ENCODE data around the gene TSPAN4.
A peak's percentile ranks its signal among the peaks of the same experiment; 100 is the strongest.

DNA sequence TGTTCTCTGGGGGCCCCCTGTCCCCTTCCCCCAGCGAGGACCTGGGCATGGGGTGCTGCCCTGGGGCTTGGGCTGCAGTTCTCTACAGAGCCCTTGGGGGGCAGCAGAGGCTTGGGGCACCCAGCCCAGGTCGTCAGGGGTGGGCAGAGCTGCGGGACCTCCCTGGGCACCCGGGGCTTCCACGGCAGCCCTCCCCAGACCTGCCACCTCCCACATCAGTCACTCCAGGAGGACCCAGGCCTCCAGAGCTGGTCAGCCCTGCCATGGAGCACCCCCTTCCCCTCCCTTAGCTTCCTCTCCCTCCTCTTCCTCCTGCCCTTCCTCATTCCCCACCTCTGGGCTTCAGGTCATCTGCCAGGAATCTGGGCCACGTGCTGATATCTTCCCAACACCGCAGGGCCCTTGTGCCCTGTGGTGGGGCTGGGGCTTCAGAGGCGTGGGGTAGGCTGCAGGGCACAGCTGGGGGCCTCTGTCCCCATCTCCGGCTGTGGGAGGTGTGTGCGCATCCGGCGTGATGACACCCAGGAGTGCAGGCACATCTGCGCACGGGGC, 5.8 kb downstream of the TSPAN4 start:
- TF ChIP-seq CBX5 (IDR thresholded peaks at IDR 0.05; ENCODE audit: low read depth) (no peak), CEBPB (IDR thresholded peaks at IDR 0.05; ENCODE audit: borderline replicate concordance in 1 of 2, low read depth in 2 of 2, low read length in 2 of 2) (no peak), RAD21 (IDR thresholded peaks at IDR 0.05; ENCODE audit: insufficient read depth, low read depth, low read length) (peak; percentile 87), NR2C1 (IDR thresholded peaks at IDR 0.05) (no peak), EP300 (IDR thresholded peaks at IDR 0.05; ENCODE audit: borderline replicate concordance in 1 of 2, control insufficient read depth in 1 of 2, low read depth in 2 of 2, low read length in 2 of 2) (no peak), NFYA (IDR thresholded peaks at IDR 0.05; ENCODE audit: borderline replicate concordance, low read depth, low read length) (no peak), CHD1 (IDR thresholded peaks at IDR 0.05; ENCODE audit: low read depth, low read length) (no peak), FOS (IDR thresholded peaks at IDR 0.05; ENCODE audit: borderline replicate concordance, extremely low read depth, insufficient read length) (no peak), POLR2AphosphoS5 (IDR thresholded peaks at IDR 0.05; ENCODE audit: low read length) (no peak), PAX8 (IDR thresholded peaks at IDR 0.05) (no peak), JUND (IDR thresholded peaks at IDR 0.05; ENCODE audit: low read depth, low read length) (no peak)
- TF ChIP-seq, protein P1, sequence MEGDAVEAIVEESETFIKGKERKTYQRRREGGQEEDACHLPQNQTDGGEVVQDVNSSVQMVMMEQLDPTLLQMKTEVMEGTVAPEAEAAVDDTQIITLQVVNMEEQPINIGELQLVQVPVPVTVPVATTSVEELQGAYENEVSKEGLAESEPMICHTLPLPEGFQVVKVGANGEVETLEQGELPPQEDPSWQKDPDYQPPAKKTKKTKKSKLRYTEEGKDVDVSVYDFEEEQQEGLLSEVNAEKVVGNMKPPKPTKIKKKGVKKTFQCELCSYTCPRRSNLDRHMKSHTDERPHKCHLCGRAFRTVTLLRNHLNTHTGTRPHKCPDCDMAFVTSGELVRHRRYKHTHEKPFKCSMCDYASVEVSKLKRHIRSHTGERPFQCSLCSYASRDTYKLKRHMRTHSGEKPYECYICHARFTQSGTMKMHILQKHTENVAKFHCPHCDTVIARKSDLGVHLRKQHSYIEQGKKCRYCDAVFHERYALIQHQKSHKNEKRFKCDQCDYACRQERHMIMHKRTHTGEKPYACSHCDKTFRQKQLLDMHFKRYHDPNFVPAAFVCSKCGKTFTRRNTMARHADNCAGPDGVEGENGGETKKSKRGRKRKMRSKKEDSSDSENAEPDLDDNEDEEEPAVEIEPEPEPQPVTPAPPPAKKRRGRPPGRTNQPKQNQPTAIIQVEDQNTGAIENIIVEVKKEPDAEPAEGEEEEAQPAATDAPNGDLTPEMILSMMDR (IDR thresholded peaks at IDR 0.05 in 2 of 3, conservative IDR thresholded peaks at IDR 0.05 in 1 of 3; ENCODE audit: control insufficient read depth in 2 of 3, extremely low read depth in 1 of 3, insufficient read depth in 1 of 3, low read depth in 3 of 3, low read length in 3 of 3), result peak; percentile 80 to 98 (median 86)
- TF ChIP-seq, protein P2, sequence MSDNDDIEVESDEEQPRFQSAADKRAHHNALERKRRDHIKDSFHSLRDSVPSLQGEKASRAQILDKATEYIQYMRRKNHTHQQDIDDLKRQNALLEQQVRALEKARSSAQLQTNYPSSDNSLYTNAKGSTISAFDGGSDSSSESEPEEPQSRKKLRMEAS (IDR thresholded peaks at IDR 0.05; ENCODE audit: low read depth, low read length), result no peak
- TF ChIP-seq, protein P3, sequence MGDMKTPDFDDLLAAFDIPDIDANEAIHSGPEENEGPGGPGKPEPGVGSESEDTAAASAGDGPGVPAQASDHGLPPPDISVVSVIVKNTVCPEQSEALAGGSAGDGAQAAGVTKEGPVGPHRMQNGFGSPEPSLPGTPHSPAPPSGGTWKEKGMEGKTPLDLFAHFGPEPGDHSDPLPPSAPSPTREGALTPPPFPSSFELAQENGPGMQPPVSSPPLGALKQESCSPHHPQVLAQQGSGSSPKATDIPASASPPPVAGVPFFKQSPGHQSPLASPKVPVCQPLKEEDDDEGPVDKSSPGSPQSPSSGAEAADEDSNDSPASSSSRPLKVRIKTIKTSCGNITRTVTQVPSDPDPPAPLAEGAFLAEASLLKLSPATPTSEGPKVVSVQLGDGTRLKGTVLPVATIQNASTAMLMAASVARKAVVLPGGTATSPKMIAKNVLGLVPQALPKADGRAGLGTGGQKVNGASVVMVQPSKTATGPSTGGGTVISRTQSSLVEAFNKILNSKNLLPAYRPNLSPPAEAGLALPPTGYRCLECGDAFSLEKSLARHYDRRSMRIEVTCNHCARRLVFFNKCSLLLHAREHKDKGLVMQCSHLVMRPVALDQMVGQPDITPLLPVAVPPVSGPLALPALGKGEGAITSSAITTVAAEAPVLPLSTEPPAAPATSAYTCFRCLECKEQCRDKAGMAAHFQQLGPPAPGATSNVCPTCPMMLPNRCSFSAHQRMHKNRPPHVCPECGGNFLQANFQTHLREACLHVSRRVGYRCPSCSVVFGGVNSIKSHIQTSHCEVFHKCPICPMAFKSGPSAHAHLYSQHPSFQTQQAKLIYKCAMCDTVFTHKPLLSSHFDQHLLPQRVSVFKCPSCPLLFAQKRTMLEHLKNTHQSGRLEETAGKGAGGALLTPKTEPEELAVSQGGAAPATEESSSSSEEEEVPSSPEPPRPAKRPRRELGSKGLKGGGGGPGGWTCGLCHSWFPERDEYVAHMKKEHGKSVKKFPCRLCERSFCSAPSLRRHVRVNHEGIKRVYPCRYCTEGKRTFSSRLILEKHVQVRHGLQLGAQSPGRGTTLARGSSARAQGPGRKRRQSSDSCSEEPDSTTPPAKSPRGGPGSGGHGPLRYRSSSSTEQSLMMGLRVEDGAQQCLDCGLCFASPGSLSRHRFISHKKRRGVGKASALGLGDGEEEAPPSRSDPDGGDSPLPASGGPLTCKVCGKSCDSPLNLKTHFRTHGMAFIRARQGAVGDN (IDR thresholded peaks at IDR 0.05), result no peak
